Glutamatergic neuron (in vitro differentiated cells): ENCODE measurements around the gene PIGL. TPM values are rescaled to one million over a fixed set of nuclear protein-coding genes. Genes with fewer than 3 reads are reported as not detected.

Source experiments
- DNase-seq: peaks from one replicate; pipeline ENCODE4 v3.0.0; 2022
- H3K27ac Mint-ChIP-seq: one replicate; pipeline ENCODE4 v1.8.0; 2020; ENCODE audit warnings: mild to moderate bottlenecking, mixed read lengths, inconsistent platforms; ENCODE audit not compliant: unreplicated experiment
- H3K27me3 Mint-ChIP-seq: one replicate; pipeline ENCODE4 v1.8.0; 2020; ENCODE audit warnings: mild to moderate bottlenecking, moderate library complexity, mixed read lengths, inconsistent platforms; ENCODE audit not compliant: unreplicated experiment
- H3K36me3 Mint-ChIP-seq: one replicate; pipeline ENCODE4 v1.8.0; 2020; ENCODE audit warnings: mild to moderate bottlenecking, mixed read lengths, inconsistent platforms; ENCODE audit not compliant: unreplicated experiment
- H3K4me1 Mint-ChIP-seq: one replicate; pipeline ENCODE4 v1.8.0; 2020; ENCODE audit warnings: mild to moderate bottlenecking, low read depth, mixed read lengths, inconsistent platforms; ENCODE audit not compliant: unreplicated experiment
- H3K4me3 Mint-ChIP-seq: one replicate; pipeline ENCODE4 v1.8.0; 2020; ENCODE audit warnings: mild to moderate bottlenecking, mixed read lengths, inconsistent platforms; ENCODE audit not compliant: unreplicated experiment
- H3K9me3 Mint-ChIP-seq: one replicate; pipeline ENCODE4 v1.8.0; 2020; ENCODE audit warnings: mild to moderate bottlenecking, moderate library complexity, mixed read lengths, inconsistent platforms; ENCODE audit not compliant: unreplicated experiment
- CTCF ChIP-seq: fragments of 200-600 bp; sonication (generic); IDR thresholded peaks from one replicate; pipeline ENCODE4 v1.5.0; 2021; ENCODE audit not compliant: partially characterized antibody, unreplicated experiment
- total RNA-seq: library from RNA; stranded (reverse); fragmentation: NEBNext Ultra II Directional; extraction: Animal tissue kit (Norgen Biotek cat#: 25700); gene quantifications from one replicate; pipeline ENCODE4 v1.2.1, GENCODE V29; 2021; ENCODE audit not compliant: unreplicated experiment

Gene PIGL
- total RNA-seq, 1 donor from 2014 or later: 37.0 TPM

GRCh38 chr17:16297367-16298139 is 80.5 kb downstream of the PIGL start:
- no peak for TF ChIP-seq CTCF
- peaks cover 8% of the 10 kb centered on the region for H3K36me3 Mint-ChIP-seq
- H3K27ac Mint-ChIP-seq: no peak overlapping the region
- peaks cover 2% of the 10 kb centered on the region for H3K27me3 Mint-ChIP-seq
- H3K4me1 Mint-ChIP-seq: no peaks in the 10 kb centered on the region
- H3K4me3 Mint-ChIP-seq: no peak overlapping the region
- no peaks in the 10 kb centered on the region for H3K9me3 Mint-ChIP-seq
- no peak for DNase-seq

GRCh38 chr17:16298140-16298662 is 81.2 kb downstream of the PIGL start:
- Mint-ChIP-seq H3K9me3 (no peaks in the 10 kb centered on the region), H3K27ac (no peak overlapping the region), H3K36me3 (peaks cover 8% of the 10 kb centered on the region), H3K4me1 (no peaks in the 10 kb centered on the region), H3K4me3 (no peak overlapping the region), H3K27me3 (peaks cover 2% of the 10 kb centered on the region)
- DNase-seq: no peak
- no peak for TF ChIP-seq CTCF

GRCh38 chr17:16300554-16300953 is 83.5 kb downstream of the PIGL start:
- Mint-ChIP-seq H3K36me3 (peaks cover 8% of the 10 kb centered on the region), H3K27ac (no peak overlapping the region), H3K27me3 (no peaks in the 10 kb centered on the region), H3K4me3 (no peak overlapping the region), H3K9me3 (no peaks in the 10 kb centered on the region), H3K4me1 (no peaks in the 10 kb centered on the region)
- no peak for DNase-seq
- TF ChIP-seq CTCF: no peak

GRCh38 chr17:16301963-16302855 is 85.2 kb downstream of the PIGL start:
- Mint-ChIP-seq H3K36me3 (peaks cover 4% of the 10 kb centered on the region), H3K4me3 (no peak overlapping the region), H3K27me3 (no peaks in the 10 kb centered on the region), H3K4me1 (no peaks in the 10 kb centered on the region), H3K9me3 (no peaks in the 10 kb centered on the region), H3K27ac (no peak overlapping the region)
- DNase-seq: no peak
- TF ChIP-seq CTCF: no peak
